VCaP (cell line): ENCODE data around the gene NPY4R.
"Not testable (repeated sequence)": the region's sequence is repeated elsewhere in the genome, so short reads cannot be mapped to it uniquely, and the experiment has no call there.

Experiments used
- H3K27ac ChIP-seq: fragments of 450-650 bp; 2 replicates; pipeline ENCODE4 v1.5.1; 2017
- TF ChIP-seq, protein P1 (sequence below): fragments of 450-650 bp; conservative IDR thresholded peaks from 2 replicates; pipeline ENCODE4 v1.5.1; 2017; ENCODE audit warnings: mild to moderate bottlenecking, moderate library complexity

Gene NPY4R, protein sequence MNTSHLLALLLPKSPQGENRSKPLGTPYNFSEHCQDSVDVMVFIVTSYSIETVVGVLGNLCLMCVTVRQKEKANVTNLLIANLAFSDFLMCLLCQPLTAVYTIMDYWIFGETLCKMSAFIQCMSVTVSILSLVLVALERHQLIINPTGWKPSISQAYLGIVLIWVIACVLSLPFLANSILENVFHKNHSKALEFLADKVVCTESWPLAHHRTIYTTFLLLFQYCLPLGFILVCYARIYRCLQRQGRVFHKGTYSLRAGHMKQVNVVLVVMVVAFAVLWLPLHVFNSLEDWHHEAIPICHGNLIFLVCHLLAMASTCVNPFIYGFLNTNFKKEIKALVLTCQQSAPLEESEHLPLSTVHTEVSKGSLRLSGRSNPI

DNA sequence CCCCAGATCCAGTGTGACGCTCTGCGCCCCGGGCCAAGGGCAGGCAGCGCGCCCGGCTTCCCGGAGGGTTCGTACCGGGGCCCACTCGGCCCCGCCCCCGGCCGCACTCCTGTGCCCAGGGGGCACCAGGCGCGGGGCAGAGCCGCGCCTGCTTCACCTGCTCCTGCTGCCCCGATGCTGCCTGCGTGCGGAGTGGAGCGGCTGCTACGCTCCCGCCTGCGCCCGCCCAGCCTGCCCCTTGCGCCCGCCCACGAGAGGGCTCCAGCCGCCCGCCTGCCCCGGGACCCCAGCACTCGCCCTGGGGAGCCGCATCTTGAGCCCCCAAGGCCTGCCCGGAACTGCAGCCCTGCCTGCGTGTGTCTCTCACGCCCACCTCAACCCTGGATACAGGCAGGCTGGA lies at the start of gene NPY4R:
TSS of gene NPY4R (minus strand) at position 194 of the 400 bp plus-strand sequence. CDS start 3,323 bp downstream, outside the sequence.
- not testable (repeated sequence) for H3K27ac ChIP-seq

DNA sequence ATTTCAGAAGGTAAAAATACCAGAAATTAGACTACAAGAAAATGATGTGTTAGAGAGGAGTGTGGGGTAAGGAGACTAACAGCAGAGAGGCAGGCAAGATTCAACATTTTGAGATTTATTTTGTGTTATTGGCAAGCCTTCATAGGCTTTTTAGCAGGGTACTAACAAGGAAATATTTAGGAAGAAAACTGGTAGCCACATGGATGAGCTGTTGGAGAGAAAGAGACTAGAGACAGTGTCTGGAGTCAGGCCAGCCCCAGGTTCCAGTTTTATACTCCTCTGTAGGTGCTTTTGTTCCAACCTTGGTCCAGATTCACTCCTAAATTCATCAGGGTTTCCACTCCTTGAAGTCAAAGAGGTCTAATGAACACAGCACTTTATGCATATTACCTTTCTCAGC lies 49.6 kb upstream of the NPY4R start:
- TF ChIP-seq, protein P1, sequence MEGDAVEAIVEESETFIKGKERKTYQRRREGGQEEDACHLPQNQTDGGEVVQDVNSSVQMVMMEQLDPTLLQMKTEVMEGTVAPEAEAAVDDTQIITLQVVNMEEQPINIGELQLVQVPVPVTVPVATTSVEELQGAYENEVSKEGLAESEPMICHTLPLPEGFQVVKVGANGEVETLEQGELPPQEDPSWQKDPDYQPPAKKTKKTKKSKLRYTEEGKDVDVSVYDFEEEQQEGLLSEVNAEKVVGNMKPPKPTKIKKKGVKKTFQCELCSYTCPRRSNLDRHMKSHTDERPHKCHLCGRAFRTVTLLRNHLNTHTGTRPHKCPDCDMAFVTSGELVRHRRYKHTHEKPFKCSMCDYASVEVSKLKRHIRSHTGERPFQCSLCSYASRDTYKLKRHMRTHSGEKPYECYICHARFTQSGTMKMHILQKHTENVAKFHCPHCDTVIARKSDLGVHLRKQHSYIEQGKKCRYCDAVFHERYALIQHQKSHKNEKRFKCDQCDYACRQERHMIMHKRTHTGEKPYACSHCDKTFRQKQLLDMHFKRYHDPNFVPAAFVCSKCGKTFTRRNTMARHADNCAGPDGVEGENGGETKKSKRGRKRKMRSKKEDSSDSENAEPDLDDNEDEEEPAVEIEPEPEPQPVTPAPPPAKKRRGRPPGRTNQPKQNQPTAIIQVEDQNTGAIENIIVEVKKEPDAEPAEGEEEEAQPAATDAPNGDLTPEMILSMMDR = no peak
- H3K27ac ChIP-seq = no peak overlapping the region

DNA sequence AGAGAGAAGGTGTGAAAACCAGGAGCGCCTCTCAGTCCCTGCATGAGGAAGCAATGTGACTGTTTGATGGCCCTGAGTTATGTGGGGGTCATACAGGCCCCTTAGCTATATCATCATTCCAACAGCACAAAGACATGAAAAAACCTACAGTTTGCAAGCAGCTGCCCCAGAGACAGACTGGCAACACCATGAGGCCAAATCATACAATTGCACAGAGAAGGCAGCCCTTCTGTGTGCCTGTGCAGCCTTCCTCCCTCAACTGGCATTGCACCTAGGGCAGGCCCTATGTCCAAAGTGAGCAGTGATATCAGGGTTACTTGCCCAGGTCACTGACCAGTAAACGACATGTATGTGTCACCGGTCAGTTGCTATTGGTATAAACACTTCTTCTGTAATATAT lies 49.1 kb upstream of the NPY4R start:
- TF ChIP-seq, protein P1 = no peak
- H3K27ac ChIP-seq = no peak overlapping the region

DNA sequence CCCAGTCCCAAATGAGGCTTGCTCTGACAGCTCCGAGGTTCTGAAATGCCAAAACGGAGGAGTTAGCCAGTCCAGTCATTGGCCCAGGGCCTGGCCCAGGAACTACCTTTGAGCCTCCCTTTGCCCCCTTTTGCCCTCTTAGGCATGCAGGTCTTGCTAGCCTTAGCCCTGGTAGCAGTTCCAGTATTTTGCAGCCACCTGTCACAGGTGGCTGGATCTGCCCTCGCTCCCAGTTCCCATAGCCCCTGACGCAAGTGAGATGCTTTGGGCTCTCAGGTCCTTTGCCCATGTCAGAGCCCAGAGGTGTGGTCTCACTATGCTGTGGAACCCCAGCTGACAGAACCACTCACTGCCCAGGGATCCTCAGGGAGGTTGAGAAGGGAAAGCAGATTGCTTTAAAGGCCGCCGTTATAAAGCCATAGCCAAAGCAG lies 48.7 kb upstream of the NPY4R start:
- TF ChIP-seq, protein P1 = no peak
- no peak overlapping the region for H3K27ac ChIP-seq

DNA sequence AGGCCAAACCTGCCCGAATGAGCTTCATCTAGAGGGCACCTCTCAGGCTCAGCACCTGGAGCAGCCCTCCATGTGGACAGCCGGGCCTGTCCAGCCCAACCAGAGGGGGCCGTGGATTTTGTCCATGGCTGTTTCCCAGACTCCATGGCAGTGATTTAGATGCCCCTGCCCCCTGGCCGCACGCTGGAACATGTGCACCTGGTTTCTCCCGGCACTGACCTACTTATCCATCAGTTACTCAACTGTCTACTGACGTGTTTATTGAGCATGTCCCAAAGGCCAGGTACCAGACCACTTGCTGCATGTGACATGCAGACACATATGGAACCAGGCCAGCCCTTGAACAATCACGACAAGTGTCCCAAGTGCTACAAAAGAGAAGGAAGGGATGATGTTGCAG lies 47.6 kb upstream of the NPY4R start:
- H3K27ac ChIP-seq = not testable (repeated sequence)

DNA sequence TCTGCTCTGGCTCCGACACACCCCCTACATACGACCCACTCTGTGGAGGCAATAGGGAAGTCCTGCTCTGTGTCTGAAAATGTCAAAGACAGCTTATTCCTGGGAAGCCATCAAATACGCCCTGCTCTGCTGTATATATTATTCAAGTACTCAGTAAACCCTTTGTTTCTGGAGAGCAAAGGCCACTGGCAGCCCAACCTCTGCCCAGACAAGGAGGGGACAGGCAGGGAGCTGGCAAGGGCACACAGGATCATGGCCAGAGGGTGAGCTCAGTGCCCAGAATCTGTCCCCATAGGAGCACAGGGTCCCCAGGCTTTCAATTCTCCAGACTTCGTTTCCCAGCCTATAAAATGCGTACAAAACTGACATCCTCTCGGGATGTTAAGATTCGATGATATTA lies 47.0 kb upstream of the NPY4R start:
- H3K27ac ChIP-seq = not testable (repeated sequence)

DNA sequence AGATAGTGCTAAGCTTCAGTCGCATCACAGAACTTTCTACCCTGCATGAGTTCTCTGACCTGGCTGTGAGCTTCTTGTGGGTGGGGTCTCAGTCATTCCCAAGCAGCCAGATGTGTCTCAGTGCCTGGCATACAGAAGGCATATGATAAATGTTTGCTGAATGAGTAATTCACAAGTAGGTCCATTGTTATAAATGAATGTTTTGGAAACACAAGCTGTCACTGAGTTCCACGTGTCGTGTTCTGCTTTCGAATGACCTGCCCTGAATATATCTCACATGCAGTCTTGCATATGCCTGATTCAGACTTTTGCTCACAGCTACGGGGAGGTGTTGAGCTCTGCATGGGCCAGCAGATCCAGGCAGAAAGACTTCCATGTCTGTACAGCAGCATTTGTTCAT lies 46.2 kb upstream of the NPY4R start:
- not testable (repeated sequence) for H3K27ac ChIP-seq

DNA sequence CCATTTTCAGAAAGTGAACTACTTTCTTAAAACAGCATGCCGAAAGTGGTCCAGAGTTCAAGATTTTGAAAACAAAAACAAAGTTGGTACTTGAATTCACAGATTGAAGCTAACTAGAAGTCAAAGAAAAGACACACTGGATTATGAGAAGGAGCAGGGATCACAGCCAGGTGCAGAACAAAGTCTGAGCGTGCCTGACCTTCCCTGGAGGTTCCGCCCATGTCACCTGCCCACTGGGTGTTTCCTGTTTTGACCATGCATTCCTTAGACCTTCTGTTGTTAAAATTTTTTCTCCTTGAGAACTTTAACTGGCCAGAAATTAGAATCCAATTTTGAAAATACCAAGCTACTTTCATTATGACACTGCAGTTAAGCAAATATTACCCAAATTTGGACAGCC lies 34.2 kb upstream of the NPY4R start:
- not testable (repeated sequence) for H3K27ac ChIP-seq

DNA sequence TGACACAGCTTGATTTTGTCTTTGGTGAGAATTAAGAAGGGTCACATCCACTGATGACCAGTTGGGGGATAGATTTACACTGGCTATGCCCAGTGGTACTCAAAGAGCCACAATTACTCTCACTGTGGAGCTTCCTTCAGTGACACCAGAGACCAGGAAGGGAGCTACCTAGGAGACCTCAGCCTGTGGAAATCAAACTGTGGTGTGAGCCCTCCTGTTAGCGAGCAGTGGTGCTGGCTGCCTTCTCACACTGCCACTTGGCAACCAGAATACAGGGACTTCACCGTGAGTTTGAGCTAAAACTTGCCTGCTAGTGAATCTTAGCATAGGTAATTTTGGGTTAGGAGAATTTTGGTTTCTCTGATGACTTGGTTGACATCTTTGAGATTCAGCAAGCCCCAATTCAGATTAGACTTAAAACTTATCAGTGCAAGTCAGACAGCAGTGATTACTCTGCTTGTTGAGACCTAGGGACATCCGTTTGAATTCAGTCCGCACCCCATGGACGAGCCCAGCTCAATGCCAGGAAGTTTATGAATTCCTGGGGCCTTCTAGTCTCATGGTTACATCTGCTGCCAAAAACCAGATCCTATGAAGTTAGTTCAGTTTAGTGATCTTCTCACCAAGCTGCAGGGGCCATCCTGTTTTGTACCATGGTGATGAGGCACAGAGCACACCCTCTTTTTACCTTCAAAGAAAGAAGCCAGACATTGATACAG lies 33.4 kb upstream of the NPY4R start:
- not testable (repeated sequence) for H3K27ac ChIP-seq

DNA sequence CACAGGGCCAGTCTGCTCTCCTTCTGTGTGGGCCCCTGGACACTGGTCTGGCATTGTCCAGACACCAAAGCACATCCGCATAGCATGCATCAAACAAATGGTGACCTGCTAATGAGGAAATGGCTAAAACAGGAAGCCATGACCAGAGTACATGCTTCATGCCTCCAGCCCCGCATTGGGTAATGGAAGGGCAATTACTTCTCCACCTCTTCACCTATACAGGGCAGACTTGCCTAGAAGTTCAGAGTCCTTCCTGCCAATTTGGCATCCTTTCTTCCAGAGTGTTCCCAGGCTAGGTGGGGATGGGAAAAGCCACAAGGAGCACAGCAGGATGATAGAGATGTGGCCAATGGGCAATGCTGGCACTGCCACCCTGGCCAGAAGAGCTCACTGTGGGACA lies 32.1 kb upstream of the NPY4R start:
- not testable (repeated sequence) for H3K27ac ChIP-seq

DNA sequence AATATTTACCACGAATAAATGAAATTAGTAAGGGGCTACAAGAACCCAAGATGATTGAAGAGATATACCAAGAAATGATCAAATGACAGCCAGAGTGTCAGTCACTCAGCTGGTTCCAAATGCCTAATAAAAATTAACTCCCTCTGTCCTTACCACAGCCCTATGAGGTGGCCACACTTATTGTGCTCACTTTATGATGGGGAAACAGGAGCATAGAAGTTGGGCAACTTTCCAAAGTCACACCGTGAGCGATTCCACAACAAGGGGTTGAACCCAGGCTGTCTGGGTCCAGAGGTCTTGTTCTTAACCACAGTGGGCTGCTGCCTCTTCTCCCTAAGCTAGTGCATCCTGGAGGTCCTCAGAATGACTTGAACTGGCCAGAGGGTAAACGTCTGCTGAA lies 31.6 kb upstream of the NPY4R start:
- not testable (repeated sequence) for H3K27ac ChIP-seq

DNA sequence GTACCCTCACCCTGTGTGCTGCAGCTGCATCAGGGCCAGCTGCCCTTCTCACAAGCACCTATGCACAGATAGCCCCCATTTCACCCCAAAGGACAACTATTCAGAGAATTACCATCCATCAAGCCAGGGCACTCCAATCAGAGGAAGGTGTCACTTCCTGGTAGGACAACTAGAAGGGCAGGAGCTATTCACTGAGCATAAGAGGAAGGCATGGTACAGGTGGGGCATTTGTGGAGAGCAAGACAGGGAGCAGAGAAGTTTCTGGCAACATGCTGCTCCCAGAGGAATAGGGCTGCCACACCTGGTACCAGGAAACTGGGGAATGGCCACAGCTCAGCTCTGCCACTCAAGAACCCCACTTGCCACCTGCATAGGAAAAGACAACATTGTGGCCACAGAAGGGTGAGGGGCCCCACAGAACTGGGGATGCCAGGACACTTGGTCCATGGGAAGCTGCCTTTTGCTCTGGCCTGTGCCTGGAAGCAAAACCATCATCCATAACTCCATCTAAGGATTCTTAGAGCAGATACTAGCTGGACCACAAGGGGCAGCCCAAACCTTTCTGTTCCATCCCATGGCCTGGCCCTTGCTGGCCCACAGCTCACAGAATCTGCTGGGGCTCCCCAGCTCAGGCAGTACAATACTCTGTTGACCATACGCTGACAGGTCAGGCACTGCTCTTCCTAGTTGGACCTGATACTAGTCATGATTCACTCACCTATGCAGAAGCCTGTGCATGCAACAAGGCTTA lies 25.8 kb upstream of the NPY4R start:
- H3K27ac ChIP-seq = not testable (repeated sequence)

DNA sequence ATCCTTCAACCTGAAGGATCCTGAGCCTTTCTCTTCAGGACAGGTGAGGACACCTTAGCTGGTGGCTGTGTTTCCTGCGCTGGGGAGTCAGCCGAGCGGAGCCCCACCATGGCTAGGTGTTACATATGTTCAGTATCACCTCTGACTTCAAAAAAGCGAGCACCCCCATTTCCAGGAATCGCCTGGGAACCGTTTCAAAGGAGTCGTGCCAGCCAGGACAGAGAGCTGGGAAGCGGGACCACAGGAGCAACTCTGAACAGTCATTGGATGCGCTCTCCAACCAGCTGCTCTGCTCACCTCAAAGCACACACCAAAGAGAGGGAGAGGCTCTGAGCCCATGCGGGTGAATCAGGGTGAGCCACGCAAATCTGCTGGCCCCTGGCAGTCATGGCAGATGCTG lies 24.5 kb upstream of the NPY4R start:
- not testable (repeated sequence) for H3K27ac ChIP-seq

DNA sequence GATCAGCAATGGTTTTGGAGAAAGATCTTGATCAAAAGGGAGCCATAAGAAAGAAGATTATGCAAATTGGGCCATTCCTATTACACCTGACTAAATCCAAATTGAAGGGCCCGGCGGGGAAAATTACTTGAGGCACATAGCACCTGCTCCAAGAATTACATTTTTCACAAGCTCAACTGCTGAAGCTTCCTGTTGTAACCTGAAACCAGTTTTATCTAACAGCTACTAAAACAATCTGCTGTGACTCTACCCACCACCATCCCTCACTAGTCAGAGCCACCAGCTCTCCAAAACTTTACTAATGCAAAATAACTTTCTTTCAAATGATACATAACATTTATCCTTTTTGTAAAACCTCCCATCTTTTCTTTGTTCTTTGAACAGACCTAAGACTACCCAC lies 20.7 kb upstream of the NPY4R start:
- H3K27ac ChIP-seq = not testable (repeated sequence)

DNA sequence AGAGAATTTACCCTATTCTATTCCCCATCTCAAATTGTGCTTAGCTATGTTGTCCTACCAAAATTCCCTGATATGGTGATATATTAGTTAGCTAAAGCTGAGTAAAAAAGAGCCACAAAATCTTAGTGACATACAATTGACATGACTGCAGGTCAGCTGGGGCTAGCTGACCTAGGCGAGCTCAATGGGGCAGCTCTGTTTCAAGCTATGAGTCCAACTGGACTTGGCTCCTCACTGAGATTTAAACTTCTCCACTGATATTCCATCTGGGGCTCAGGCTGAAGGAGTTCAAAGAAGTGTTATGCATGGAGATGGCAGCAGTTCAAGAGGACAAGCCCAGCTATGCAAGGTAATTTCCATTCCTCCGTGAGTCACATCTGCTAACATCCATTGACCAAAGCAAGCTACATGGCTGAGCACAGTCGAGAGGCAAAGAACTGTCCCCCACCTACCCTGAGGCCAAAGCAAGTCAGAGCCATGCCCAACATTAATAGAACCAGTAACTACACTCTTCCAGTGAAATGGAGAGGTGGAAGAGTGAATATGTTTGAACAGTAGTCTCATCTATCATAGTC lies 9.1 kb upstream of the NPY4R start:
- H3K27ac ChIP-seq = not testable (repeated sequence)

DNA sequence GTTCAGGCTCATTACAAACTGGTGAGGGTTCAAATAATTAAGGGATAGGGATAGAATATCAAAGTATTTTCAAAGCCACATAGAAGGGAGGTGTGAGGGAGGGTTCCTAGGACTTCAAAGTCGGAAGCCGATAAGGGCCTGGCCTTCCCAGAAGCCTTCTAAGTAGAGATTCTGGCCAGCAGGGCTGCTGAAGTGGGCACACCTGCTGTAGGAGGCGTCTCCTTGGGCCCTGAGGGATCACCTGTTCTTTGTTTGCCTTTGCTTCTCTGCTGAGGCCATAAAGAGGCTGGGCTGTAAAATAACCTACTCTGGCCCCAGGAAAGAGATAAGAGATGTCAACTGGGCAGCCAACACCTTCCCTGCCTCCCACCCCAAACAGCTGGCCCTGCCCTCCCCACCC lies 8.0 kb upstream of the NPY4R start:
- H3K27ac ChIP-seq = not testable (repeated sequence)

DNA sequence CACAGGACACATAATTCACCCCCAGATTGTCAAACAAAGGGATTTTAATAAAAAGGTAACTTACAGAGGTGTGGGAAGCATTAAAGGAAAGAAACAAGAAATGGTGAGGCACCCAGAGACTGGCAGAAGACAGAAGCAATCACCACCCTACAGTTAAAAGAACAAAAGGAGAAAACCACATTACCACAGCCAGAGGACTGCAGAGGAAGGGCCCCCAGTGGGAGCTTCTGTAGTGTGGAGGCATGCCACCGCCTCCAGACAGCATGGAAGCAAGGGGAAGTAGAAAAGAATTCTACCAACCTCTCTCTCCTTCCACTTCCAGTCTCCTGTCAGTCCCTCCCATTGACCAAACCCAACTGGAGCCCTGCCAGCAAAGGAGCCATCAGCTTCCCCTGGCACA lies 4.4 kb upstream of the NPY4R start:
- H3K27ac ChIP-seq = not testable (repeated sequence)
